Mesothelial cell of epicardium (in vitro differentiated cells): ENCODE data around the gene TFAP2A. TPM values are rescaled to one million over a fixed set of nuclear protein-coding genes. Genes with fewer than 3 reads are reported as not detected.

Experiments
- DNase-seq, 2 experiments: peaks; one replicate each; pipeline ENCODE4 v3.0.0; 2021; ENCODE audit warnings: low spot score in 2 of 2; ENCODE audit not compliant: unreplicated experiment in 2 of 2
- H3K27ac Mint-ChIP-seq: 2 replicates; pipeline ENCODE4 v1.8.0; 2021; ENCODE audit warnings: mixed read lengths
- H3K27me3 Mint-ChIP-seq: 2 replicates; pipeline ENCODE4 v1.8.0; 2021; ENCODE audit warnings: low read depth, mixed read lengths
- H3K36me3 Mint-ChIP-seq: 2 replicates; pipeline ENCODE4 v1.8.0; 2021; ENCODE audit warnings: mixed read lengths
- H3K4me1 Mint-ChIP-seq: 2 replicates; pipeline ENCODE4 v1.8.0; 2021; ENCODE audit warnings: mixed read lengths
- H3K4me3 Mint-ChIP-seq: 2 replicates; pipeline ENCODE4 v1.8.0; 2021; ENCODE audit warnings: mild to moderate bottlenecking, moderate library complexity, mixed read lengths
- H3K9me3 Mint-ChIP-seq: 2 replicates; pipeline ENCODE4 v1.8.0; 2021; ENCODE audit warnings: mixed read lengths
- CTCF ChIP-seq: fragments of 200-600 bp; sonication (generic); IDR thresholded peaks from one replicate; pipeline ENCODE4 v1.5.0; 2021; ENCODE audit warnings: antibody characterized with exemption; ENCODE audit not compliant: unreplicated experiment
- total RNA-seq: library from RNA; stranded (reverse); gene quantifications from 3 replicates; pipeline ENCODE4 v1.2.1, GENCODE V29; 2021

Gene TFAP2A
- total RNA-seq, 1 donor from 2014 or later, result 62.4 TPM

GRCh38 chr6:10402648-10403311 is 12.1 kb downstream of the TFAP2A start:
- Mint-ChIP-seq H3K27me3 (peaks cover 27% of the 10 kb centered on the region), H3K4me1 (peaks cover 87% of the 10 kb centered on the region), H3K4me3 (peak overlapping the region; percentile 71), H3K36me3 (peaks cover 18% of the 10 kb centered on the region), H3K9me3 (no peaks in the 10 kb centered on the region), H3K27ac (peak overlapping the region; percentile 94)
- DNase-seq, result no peak
- TF ChIP-seq CTCF, result no peak

GRCh38 chr6:10401632-10402223 is 13.1 kb downstream of the TFAP2A start:
- no peak for TF ChIP-seq CTCF
- Mint-ChIP-seq H3K36me3 (peaks cover 21% of the 10 kb centered on the region), H3K4me3 (no peak overlapping the region), H3K27me3 (peaks cover 20% of the 10 kb centered on the region), H3K4me1 (peaks cover 80% of the 10 kb centered on the region), H3K27ac (peak overlapping the region; percentile 94), H3K9me3 (no peaks in the 10 kb centered on the region)
- no peak for DNase-seq

GRCh38 chr6:10401004-10401536 is 13.8 kb downstream of the TFAP2A start:
- Mint-ChIP-seq H3K4me3 (no peak overlapping the region), H3K27ac (peak overlapping the region; percentile 91), H3K9me3 (no peaks in the 10 kb centered on the region), H3K27me3 (peaks cover 17% of the 10 kb centered on the region), H3K4me1 (peaks cover 76% of the 10 kb centered on the region), H3K36me3 (peaks cover 20% of the 10 kb centered on the region)
- TF ChIP-seq CTCF, result no peak
- DNase-seq, result no peak

GRCh38 chr6:10400330-10400729 is 14.5 kb downstream of the TFAP2A start:
- H3K36me3 Mint-ChIP-seq, result peaks cover 20% of the 10 kb centered on the region
- peak overlapping the region; percentile 91 for H3K27ac Mint-ChIP-seq
- no peak for DNase-seq
- peaks cover 75% of the 10 kb centered on the region for H3K4me1 Mint-ChIP-seq
- peaks cover 15% of the 10 kb centered on the region for H3K27me3 Mint-ChIP-seq
- no peak for TF ChIP-seq CTCF
- H3K9me3 Mint-ChIP-seq, result no peaks in the 10 kb centered on the region
- no peak overlapping the region for H3K4me3 Mint-ChIP-seq

GRCh38 chr6:10399451-10399850 is 15.4 kb downstream of the TFAP2A start:
- peaks cover 15% of the 10 kb centered on the region for H3K27me3 Mint-ChIP-seq
- no peaks in the 10 kb centered on the region for H3K9me3 Mint-ChIP-seq
- DNase-seq, result no peak
- no peak overlapping the region for H3K4me3 Mint-ChIP-seq
- peak overlapping the region; percentile 91 for H3K27ac Mint-ChIP-seq
- H3K4me1 Mint-ChIP-seq, result peaks cover 76% of the 10 kb centered on the region
- peaks cover 20% of the 10 kb centered on the region for H3K36me3 Mint-ChIP-seq
- no peak for TF ChIP-seq CTCF
